NCI-H187 (cell line): Measurements from ENCODE around the gene SDHA.
"Not testable (repeated sequence)": the region's sequence is repeated elsewhere in the genome, so short reads cannot be mapped to it uniquely, and the experiment has no call there.

Experiments used
- DNase-seq, 2 experiments: peaks; one replicate each; lab custom pipeline; 2025; lab: John Stamatoyannopoulos, UW

The SDHA gene

GRCh38 chr5:222951-223715, 5.0 kb downstream of the SDHA start:
- not testable (repeated sequence) for DNase-seq

GRCh38 chr5:223791-224190, 5.7 kb downstream of the SDHA start:
- no peak for DNase-seq

- no peak for DNase-seq
Measured at GRCh38 chr5:225334-225733, 7.2 kb downstream of the SDHA start.

GRCh38 chr5:227375-227774, 9.3 kb downstream of the SDHA start:
- DNase-seq: not testable (repeated sequence)

- no peak for DNase-seq
Measured at GRCh38 chr5:228886-229285, 10.8 kb downstream of the SDHA start.

- DNase-seq: no peak
Measured at GRCh38 chr5:230711-231110, 12.6 kb downstream of the SDHA start.

GRCh38 chr5:231661-232060, 13.5 kb downstream of the SDHA start:
- no peak for DNase-seq

GRCh38 chr5:233426-233825, 15.3 kb downstream of the SDHA start:
- DNase-seq: not testable (repeated sequence)

- DNase-seq: no peak
Measured at GRCh38 chr5:234450-234849, 16.3 kb downstream of the SDHA start.

GRCh38 chr5:235527-235926, 17.4 kb downstream of the SDHA start:
- not testable (repeated sequence) for DNase-seq

- DNase-seq: not testable (repeated sequence)
Measured at GRCh38 chr5:237931-238330, 19.8 kb downstream of the SDHA start.

- DNase-seq: not testable (repeated sequence)
Measured at GRCh38 chr5:240550-240949, 22.4 kb downstream of the SDHA start.

- not testable (repeated sequence) for DNase-seq
Measured at GRCh38 chr5:241045-241669, 23.0 kb downstream of the SDHA start.

GRCh38 chr5:243683-244367, 25.7 kb downstream of the SDHA start:
- DNase-seq: not testable (repeated sequence)

- not testable (repeated sequence) for DNase-seq
Measured at GRCh38 chr5:245717-246116, 27.6 kb downstream of the SDHA start.

GRCh38 chr5:250396-250795, 32.3 kb downstream of the SDHA start:
- DNase-seq: not testable (repeated sequence)

- not testable (repeated sequence) for DNase-seq
Measured at GRCh38 chr5:251016-251415, 32.9 kb downstream of the SDHA start.

GRCh38 chr5:251538-251937, 33.4 kb downstream of the SDHA start:
- not testable (repeated sequence) for DNase-seq

GRCh38 chr5:251975-252374, 33.9 kb downstream of the SDHA start:
- DNase-seq: not testable (repeated sequence)

- DNase-seq: no peak
Measured at GRCh38 chr5:252546-252945, 34.4 kb downstream of the SDHA start.

- DNase-seq: not testable (repeated sequence)
Measured at GRCh38 chr5:254322-254721, 36.2 kb downstream of the SDHA start.

GRCh38 chr5:255116-255515, 37.0 kb downstream of the SDHA start:
- not testable (repeated sequence) for DNase-seq

- not testable (repeated sequence) for DNase-seq
Measured at GRCh38 chr5:256347-256746, 38.2 kb downstream of the SDHA start.
